ENCODE results near the gene WDR27.

DNA sequence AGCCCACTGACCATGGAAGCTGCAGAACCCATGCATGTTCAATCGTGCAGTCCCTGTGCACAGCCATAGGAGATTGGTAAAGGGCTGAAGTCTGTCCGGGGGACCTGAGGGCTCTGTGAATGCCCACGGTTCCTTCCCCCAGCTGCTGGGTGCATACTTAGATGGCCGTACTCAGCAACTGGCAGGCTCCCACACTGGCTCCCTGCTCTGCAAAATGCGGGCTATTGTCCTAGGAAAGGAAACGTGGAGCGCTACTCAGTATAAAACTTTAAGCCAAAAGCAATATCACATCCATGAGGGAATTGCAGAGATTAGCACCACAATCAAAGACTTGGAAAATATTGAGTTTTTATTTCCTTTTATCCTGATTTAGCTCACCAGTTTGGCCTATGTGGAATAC, 202.0 kb downstream of the WDR27 start:
- TF ChIP-seq EGR1 (IDR thresholded peaks at IDR 0.05) = no peak
- no peak for TF ChIP-seq CEBPB (IDR thresholded peaks at IDR 0.05)
- TF ChIP-seq NFIC (IDR thresholded peaks at IDR 0.05) = no peak
- TF ChIP-seq, protein P1, sequence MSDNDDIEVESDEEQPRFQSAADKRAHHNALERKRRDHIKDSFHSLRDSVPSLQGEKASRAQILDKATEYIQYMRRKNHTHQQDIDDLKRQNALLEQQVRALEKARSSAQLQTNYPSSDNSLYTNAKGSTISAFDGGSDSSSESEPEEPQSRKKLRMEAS (IDR thresholded peaks at IDR 0.05) = no peak
- no peak for TF ChIP-seq RAD21 (IDR thresholded peaks at IDR 0.05; ENCODE audit: low read depth)
- no peak for TF ChIP-seq ZBTB7A (IDR thresholded peaks at IDR 0.05; ENCODE audit: low read depth)
- TF ChIP-seq, protein P2, sequence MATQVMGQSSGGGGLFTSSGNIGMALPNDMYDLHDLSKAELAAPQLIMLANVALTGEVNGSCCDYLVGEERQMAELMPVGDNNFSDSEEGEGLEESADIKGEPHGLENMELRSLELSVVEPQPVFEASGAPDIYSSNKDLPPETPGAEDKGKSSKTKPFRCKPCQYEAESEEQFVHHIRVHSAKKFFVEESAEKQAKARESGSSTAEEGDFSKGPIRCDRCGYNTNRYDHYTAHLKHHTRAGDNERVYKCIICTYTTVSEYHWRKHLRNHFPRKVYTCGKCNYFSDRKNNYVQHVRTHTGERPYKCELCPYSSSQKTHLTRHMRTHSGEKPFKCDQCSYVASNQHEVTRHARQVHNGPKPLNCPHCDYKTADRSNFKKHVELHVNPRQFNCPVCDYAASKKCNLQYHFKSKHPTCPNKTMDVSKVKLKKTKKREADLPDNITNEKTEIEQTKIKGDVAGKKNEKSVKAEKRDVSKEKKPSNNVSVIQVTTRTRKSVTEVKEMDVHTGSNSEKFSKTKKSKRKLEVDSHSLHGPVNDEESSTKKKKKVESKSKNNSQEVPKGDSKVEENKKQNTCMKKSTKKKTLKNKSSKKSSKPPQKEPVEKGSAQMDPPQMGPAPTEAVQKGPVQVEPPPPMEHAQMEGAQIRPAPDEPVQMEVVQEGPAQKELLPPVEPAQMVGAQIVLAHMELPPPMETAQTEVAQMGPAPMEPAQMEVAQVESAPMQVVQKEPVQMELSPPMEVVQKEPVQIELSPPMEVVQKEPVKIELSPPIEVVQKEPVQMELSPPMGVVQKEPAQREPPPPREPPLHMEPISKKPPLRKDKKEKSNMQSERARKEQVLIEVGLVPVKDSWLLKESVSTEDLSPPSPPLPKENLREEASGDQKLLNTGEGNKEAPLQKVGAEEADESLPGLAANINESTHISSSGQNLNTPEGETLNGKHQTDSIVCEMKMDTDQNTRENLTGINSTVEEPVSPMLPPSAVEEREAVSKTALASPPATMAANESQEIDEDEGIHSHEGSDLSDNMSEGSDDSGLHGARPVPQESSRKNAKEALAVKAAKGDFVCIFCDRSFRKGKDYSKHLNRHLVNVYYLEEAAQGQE (IDR thresholded peaks at IDR 0.05; ENCODE audit: low read depth) = no peak
- no peak for TF ChIP-seq FOXM1 (IDR thresholded peaks at IDR 0.05; ENCODE audit: borderline replicate concordance, low read depth)
- no peak for TF ChIP-seq EP300 (IDR thresholded peaks at IDR 0.05; ENCODE audit: borderline replicate concordance)
- TF ChIP-seq TAF1 (IDR thresholded peaks at IDR 0.05; ENCODE audit: low read depth) = no peak
